Right renal cortex interstitium (tissue), 3 donors: ENCODE measurements around the gene TENT5A. TPM values are rescaled to one million over a fixed set of nuclear protein-coding genes. Genes with fewer than 3 reads are reported as not detected.

ENCODE experiments used
- DNase-seq, 3 donors: peaks; one replicate each; pipeline ENCODE4 v3.0.0-alpha.2; 2013; ENCODE audit warnings: low read depth in 3 of 3, low spot score in 2 of 3
- polyA plus RNA-seq, 3 donors: library from polyadenylated mRNA; unstranded; fragments of 120-200 nt; gene quantifications; one replicate each; pipeline ENCODE4 v1.2.1, GENCODE V29; 2013; ENCODE audit not compliant: insufficient read length in 3 of 3

TENT5A gene
- polyA plus RNA-seq, 3 donors: 4.0 to 4.5 (median 4.3) TPM

DNA sequence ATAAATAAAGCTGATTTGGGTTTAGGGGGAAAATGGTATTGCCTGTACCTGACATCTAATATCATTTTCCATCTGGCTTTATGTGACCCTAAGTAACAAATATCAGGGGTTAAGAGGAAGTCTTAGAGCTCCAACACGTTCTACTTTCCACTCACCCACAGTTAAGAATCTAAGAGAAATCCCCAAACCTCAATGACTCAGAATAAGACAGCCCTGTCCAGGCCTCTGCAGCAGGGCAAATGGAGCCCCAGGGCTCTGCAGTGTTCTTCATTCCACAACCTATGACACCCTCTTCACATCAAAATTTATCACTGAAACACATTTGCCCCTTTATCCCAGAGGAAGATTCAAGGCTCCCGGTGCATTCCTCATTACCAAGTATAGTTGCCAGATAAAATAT, 20.3 kb upstream of the TENT5A start:
- no peak for DNase-seq

GRCh38 chr6:81771097-81771496, 18.6 kb upstream of the TENT5A start:
- DNase-seq: no peak

DNA sequence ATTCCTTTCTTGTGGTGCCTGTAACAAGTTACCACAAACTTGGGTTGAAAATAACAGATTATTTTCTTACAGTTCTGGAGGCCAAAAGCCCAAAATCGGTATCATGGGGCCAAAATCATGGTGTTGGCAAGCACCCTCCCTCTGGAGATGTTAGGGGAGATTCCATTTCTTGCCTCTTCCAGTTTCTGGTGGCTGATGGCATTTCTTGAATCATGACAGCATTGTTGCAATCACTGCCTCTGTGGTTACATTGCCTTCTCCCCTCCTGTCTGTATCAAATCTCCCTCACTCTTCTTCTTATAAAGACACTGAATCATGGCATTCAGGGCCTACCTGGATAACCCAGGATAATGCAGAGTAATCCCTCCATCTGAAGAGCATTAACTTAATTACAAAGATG, 17.9 kb upstream of the TENT5A start:
- no peak for DNase-seq

DNA sequence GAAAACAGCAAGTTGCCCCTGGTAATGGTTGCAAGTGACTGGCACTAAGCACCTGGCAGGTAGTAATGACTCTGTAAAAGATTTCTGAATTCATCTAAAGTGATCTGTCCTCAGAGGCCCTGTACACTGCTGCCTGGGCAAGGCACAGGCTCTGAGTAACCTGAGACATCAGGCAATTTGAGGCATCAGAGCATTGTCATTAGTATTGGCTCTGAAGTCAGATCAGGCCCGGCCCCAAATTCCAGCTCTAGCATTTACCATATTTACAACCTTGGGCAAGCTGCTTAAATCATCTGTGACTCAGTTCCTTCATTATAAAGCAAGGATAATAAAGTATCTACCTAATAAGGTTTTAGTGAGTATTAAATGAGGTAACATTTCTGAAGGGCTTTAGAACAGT, 17.3 kb upstream of the TENT5A start:
- no peak for DNase-seq

- DNase-seq: no peak
Measured at GRCh38 chr6:81768150-81768942, 15.9 kb upstream of the TENT5A start.

GRCh38 chr6:81767163-81767891, 14.8 kb upstream of the TENT5A start:
- no peak for DNase-seq

DNA sequence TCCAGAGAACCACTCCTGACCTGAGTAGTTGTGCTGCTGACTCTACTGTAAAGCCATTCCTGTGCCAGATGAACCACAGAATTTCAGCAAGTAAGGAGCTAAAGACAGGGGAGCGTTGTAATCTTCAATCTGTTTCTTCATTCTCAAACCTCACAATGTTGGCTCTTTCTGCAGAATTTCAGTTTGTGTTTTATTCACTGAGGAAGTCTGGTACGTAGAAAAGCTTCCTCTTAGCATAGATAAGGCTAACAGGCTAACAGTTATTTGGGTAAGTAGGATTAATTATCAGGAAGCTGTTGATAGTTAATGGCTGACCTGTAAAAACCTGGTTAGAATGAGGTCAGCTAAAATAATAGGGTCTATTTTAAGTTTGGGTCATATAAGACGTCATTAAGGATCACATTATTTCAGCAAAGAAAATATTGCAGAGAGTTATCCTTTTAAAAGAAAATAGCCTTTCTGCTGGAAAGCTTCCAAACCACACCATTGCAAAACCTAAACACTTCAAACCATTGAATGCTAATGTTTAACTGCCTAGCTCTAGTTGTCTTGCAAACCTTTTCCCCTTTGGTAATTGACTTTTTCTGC, 14.1 kb upstream of the TENT5A start:
- no peak for DNase-seq

DNA sequence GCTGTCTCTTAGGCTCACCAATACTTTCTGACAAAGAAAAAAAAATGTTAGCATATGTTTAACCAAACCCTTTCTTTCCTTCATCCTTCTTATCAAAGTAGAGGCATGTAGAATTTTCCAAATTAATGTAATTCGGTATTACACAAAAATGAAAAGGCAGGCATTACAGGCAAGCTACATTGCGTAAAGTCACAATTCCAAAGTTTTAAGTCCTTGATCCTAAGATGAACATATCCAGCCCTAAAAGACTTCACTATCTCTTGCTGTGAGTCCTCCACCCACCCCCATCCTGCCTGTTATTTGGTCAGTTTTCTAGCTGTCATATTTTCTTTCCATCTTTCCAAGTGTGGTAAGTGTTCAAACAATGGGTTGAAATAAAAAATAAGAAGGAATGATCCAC, 12.1 kb upstream of the TENT5A start:
- DNase-seq: no peak

DNA sequence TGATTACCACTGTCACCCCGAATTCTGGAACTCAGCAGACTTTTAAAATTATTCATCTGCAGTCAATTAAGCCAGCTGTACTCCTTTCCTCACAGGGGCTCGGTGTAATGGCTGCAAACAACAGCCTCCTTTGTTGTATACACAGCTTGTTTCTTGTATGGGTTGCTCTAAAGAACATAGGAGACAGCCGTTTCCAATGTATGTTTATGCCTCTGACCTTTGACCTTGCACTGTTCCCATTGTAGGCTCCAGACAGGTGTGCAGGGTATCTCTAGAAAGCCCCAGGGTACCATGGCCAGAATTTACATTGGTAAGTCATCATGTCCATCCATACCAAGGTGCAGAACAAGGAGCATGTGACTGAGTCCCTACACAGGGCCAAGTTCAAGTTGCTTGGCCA, 11.5 kb upstream of the TENT5A start:
- no peak for DNase-seq

GRCh38 chr6:81763051-81763450, 10.6 kb upstream of the TENT5A start:
- no peak for DNase-seq

DNA sequence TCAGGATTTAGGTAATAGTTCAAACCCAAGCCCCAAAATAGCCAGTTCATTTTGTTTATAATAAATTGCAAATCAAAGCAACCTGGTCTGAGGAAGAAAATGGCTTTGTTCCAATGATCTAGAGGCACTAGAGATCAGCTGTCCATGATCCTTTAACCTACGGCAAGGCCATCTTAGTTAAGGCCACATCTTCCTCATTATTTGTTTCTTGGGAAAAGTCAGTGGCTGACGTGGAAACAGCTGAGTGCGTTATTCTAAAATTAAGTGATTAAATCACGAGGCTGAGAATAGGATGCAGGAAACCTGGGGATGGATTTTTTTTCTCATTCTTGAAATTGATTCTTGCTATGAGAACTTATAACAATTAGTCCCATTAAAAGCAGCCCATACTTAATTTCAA, 10.1 kb upstream of the TENT5A start:
- DNase-seq: no peak

- no peak for DNase-seq
Measured at GRCh38 chr6:81762132-81762531, 9.7 kb upstream of the TENT5A start.

- no peak for DNase-seq
Measured at GRCh38 chr6:81761197-81761596, 8.7 kb upstream of the TENT5A start.

GRCh38 chr6:81759782-81760181, 7.3 kb upstream of the TENT5A start:
- DNase-seq: no peak

DNA sequence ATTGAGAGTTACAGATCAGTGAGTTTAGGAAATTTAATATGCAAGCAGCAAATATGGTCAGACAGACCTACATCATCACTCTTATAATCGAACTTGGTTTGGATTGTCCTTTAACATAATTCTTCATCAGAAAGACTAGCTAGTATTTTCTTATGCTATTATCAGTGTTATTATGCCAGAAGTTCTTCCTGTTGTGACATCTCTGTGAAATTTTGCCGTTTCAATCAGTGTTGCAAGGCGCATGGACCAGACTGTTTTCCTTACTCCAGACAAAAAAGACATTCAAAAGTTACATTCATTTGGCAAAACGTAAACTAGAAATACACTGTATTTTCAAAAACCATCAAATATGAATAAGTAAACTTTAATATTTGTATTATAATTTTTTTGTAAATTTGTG, 5.7 kb upstream of the TENT5A start:
- DNase-seq: no peak

DNA sequence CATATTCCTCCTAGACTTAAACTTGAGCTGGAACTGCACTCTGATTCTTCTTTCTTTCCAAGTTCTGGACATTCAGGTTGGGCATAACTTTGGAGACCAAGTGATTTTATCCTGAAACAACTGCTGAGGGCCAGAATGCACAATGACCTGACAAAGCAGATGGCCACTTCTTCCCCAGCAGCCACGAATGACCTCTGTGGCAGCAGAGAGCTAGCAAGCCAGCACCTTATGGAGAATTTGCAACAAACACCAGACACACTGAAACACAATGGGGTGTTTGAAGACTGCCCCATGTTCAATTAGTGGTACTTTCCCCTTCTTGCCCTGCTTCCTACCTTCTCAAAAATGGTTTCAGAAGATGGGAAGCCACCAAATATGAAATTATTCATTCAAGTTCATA, 4.2 kb upstream of the TENT5A start:
- no peak for DNase-seq

DNA sequence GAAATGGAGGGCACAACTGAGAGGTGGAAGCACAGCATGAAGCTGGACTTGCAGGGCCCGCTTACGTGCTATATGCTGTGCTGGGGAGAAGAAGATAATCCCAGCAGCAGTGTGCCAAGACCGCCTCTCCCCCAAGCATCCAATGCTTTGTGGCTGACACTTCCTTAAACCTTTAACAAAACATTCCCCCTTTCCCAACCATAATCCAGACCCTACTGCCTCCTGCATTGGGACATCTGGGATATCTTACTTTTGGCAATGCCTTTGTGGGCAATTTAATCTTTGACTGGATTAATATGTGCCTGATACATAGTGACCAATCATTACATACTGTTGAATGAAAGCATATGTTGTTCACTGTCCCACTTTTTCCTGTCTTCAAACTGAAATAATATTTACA, 3.1 kb upstream of the TENT5A start:
- no peak for DNase-seq

GRCh38 chr6:81754906-81755305, 2.4 kb upstream of the TENT5A start:
- DNase-seq: no peak

DNA sequence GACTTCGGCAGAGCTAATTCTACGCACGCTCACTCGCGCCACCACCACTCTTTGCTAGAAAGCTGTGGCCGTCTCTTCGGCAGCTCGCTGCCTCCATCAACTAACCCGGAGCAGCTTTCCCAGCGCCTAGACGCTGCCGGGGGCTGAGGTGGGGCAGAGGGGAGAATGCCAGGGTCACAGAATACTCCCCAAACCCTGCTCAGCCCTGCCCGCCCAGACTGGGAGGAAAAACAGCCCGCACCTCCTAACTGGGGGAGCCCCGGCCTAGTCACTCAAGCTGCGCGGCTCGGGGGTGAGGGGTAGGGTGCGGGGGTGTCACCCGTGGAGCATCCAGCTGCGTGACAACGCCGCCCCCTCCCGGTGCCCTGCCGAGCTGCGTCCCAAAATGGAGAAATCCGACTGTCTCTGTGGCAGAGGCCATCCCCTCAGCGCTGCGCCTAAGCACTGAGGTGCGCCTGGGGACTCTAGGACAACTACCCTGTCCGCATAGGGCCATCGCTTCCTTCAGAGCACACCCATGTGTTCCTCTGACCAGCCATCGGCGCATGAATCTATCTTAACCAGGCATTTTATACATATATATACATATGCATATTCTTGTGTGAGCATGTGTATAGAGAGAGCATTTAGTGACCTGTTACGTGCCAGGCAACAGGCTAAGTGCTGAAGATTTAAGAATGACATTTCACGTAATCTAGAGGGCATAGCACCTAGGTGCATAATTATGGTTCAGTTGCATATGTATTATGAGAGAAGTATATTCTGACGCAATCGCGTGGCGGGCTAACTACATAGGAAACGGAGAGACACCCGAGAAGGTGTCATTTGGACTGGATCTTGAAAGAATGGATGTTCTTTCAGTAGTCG, 1.5 kb upstream of the TENT5A start:
- DNase-seq: peak in 1 of 3 donors; percentile 39

DNA sequence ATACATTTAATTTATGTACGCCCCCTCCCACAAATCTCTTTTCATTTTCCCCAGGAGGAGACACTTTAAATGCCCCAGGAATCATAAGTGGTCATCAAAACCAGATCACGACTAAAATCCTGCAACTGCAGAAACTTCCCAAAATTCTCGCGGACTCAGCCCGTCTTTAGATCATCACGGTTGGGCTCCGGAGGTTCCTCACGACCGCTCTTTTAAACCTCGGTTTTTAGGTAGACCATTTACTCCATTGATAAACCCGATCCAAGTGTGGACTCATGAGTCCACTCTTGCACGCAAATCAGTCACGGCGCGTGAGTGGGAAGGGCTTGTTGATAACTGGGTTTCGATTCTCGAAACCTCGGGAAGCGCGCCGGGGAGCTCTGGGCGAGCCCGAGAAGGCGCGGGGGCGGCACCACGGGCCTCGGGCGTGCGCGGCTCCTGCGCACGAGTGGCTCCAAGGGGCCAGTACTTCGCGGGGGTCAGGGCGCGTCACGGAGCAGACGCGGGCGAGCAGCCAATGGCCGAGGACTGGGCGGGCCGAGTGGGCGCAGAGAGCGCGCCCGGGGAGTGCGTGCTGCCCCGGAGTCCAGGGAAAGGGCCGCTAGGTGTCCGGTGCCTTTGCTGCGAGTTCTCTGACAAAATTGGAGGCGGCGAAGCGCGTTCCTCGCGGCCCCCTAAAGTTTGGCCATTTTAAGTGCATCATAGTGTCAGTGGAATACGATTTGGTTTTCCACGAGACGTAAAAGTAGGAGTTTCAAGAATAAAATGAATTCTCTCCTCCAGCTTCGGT, 635 bp upstream of the TENT5A start:
- DNase-seq: peak; percentile 36 to 61 (median 49)
